ENCODE measurements around the gene GNG3. TPM values are rescaled to one million over a fixed set of nuclear protein-coding genes. Genes with fewer than 3 reads are reported as not detected.

Gene GNG3
- total and polyA plus RNA-seq, 2 experiments from 2014 or later, result 2.1 to 7.2 TPM

DNA sequence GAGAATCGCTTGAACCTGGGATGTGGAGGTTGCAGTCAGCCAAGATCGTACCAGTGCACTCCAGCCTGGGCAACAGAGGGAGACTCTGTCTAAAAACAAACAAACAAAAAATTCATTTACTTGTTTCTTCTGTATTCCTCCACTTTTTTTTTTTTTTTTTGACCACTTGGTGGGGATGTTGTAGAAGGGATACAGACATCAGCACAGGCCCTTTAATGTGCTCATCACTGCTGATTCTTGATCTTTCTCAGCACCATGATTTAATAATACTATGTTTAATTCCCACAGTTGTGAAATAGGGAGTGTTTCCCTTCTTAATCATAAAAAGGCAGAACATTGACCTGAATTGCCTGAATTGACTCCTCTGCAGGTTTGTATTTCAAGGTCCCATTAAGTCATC, 25.4 kb downstream of the GNG3 start (continued):
- TF ChIP-seq, protein P1, sequence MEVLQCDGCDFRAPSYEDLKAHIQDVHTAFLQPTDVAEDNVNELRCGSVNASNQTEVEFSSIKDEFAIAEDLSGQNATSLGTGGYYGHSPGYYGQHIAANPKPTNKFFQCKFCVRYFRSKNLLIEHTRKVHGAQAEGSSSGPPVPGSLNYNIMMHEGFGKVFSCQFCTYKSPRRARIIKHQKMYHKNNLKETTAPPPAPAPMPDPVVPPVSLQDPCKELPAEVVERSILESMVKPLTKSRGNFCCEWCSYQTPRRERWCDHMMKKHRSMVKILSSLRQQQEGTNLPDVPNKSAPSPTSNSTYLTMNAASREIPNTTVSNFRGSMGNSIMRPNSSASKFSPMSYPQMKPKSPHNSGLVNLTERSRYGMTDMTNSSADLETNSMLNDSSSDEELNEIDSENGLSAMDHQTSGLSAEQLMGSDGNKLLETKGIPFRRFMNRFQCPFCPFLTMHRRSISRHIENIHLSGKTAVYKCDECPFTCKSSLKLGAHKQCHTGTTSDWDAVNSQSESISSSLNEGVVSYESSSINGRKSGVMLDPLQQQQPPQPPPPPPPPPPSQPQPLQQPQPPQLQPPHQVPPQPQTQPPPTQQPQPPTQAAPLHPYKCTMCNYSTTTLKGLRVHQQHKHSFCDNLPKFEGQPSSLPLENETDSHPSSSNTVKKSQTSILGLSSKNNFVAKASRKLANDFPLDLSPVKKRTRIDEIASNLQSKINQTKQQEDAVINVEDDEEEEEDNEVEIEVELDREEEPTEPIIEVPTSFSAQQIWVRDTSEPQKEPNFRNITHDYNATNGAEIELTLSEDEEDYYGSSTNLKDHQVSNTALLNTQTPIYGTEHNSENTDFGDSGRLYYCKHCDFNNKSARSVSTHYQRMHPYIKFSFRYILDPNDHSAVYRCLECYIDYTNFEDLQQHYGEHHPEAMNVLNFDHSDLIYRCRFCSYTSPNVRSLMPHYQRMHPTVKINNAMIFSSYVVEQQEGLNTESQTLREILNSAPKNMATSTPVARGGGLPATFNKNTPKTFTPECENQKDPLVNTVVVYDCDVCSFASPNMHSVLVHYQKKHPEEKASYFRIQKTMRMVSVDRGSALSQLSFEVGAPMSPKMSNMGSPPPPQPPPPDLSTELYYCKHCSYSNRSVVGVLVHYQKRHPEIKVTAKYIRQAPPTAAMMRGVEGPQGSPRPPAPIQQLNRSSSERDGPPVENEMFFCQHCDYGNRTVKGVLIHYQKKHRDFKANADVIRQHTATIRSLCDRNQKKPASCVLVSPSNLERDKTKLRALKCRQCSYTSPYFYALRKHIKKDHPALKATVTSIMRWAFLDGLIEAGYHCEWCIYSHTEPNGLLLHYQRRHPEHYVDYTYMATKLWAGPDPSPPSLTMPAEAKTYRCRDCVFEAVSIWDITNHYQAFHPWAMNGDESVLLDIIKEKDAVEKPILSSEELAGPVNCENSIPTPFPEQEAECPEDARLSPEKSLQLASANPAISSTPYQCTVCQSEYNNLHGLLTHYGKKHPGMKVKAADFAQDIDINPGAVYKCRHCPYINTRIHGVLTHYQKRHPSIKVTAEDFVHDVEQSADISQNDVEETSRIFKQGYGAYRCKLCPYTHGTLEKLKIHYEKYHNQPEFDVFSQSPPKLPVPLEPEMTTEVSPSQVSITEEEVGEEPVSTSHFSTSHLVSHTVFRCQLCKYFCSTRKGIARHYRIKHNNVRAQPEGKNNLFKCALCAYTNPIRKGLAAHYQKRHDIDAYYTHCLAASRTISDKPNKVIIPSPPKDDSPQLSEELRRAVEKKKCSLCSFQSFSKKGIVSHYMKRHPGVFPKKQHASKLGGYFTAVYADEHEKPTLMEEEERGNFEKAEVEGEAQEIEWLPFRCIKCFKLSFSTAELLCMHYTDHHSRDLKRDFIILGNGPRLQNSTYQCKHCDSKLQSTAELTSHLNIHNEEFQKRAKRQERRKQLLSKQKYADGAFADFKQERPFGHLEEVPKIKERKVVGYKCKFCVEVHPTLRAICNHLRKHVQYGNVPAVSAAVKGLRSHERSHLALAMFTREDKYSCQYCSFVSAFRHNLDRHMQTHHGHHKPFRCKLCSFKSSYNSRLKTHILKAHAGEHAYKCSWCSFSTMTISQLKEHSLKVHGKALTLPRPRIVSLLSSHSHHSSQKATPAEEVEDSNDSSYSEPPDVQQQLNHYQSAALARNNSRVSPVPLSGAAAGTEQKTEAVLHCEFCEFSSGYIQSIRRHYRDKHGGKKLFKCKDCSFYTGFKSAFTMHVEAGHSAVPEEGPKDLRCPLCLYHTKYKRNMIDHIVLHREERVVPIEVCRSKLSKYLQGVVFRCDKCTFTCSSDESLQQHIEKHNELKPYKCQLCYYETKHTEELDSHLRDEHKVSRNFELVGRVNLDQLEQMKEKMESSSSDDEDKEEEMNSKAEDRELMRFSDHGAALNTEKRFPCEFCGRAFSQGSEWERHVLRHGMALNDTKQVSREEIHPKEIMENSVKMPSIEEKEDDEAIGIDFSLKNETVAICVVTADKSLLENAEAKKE (CRISPR knock-in tag; IDR thresholded peaks at IDR 0.05), result no peak
- TF ChIP-seq EZH2phosphoT487 (IDR thresholded peaks at IDR 0.05; ENCODE audit: unreplicated experiment) (no peak), CREB1 (CRISPR knock-in tag; IDR thresholded peaks at IDR 0.05; ENCODE audit: low read depth) (no peak)
- TF ChIP-seq, protein P2, sequence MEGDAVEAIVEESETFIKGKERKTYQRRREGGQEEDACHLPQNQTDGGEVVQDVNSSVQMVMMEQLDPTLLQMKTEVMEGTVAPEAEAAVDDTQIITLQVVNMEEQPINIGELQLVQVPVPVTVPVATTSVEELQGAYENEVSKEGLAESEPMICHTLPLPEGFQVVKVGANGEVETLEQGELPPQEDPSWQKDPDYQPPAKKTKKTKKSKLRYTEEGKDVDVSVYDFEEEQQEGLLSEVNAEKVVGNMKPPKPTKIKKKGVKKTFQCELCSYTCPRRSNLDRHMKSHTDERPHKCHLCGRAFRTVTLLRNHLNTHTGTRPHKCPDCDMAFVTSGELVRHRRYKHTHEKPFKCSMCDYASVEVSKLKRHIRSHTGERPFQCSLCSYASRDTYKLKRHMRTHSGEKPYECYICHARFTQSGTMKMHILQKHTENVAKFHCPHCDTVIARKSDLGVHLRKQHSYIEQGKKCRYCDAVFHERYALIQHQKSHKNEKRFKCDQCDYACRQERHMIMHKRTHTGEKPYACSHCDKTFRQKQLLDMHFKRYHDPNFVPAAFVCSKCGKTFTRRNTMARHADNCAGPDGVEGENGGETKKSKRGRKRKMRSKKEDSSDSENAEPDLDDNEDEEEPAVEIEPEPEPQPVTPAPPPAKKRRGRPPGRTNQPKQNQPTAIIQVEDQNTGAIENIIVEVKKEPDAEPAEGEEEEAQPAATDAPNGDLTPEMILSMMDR (conservative IDR thresholded peaks at IDR 0.05; ENCODE audit: low read depth in 2 of 2), result peak; percentile 41 to 45
- TF ChIP-seq, protein P3, sequence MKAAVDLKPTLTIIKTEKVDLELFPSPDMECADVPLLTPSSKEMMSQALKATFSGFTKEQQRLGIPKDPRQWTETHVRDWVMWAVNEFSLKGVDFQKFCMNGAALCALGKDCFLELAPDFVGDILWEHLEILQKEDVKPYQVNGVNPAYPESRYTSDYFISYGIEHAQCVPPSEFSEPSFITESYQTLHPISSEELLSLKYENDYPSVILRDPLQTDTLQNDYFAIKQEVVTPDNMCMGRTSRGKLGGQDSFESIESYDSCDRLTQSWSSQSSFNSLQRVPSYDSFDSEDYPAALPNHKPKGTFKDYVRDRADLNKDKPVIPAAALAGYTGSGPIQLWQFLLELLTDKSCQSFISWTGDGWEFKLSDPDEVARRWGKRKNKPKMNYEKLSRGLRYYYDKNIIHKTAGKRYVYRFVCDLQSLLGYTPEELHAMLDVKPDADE (IDR thresholded peaks at IDR 0.05), result no peak

DNA sequence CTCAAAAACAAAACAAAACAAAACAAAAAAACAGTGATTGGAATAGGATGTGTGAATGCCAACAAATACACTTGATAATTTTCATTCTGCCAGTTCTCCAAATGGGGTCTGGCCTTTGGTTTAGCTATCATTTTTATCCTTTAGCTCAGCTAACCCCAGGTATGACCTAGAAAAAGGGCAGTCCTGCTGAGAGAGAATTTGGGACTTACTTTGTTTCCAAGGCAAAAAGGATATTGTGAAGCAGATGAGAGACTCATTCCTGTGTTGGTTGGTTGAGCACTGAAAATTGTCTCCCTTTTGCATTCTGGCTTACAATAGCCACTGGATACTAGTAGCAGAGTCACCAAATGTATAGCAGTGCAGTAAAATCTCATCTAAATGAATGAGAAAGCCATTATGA, 29.7 kb downstream of the GNG3 start:
- Mint-ChIP-seq H3K4me3 (no peak overlapping the region), H3K4me1 (no peaks in the 10 kb centered on the region), H3K27ac (no peak overlapping the region), H3K9me3 (no peaks in the 10 kb centered on the region), H3K36me3 (ENCODE audit: low read depth) (peaks cover 40% of the 10 kb centered on the region), H3K27me3 (ENCODE audit: insufficient read depth, low read depth, poor library complexity) (peaks cover 9% of the 10 kb centered on the region)
- H3K79me2 ChIP-seq (replicated peaks; ENCODE audit: insufficient read depth), result 0 out of 2 replicates have a peak, but pooled peaks cover 7% of the 10 kb centered on the region
- no peak overlapping the region for H3K4me2 ChIP-seq
- peaks cover 19% of the 10 kb centered on the region for H3K36me3 ChIP-seq (ENCODE audit: insufficient read depth)
- H3K27ac ChIP-seq (ENCODE audit: low read depth), result peak overlapping the region; percentile 20; the same call in 1 of the 2 replicates
- H2AFZ ChIP-seq, result no peak overlapping the region
- H3F3A ChIP-seq (replicated peaks; ENCODE audit: low read depth), result peaks cover 13% of the 10 kb centered on the region; the same call in 1 of the 2 replicates
- ATAC-seq, result no peak
- H3K9me2 ChIP-seq (ENCODE audit: insufficient read depth), result no peaks in the 10 kb centered on the region
- H3K4me1 ChIP-seq (ENCODE audit: insufficient read depth), result no peaks in the 10 kb centered on the region
- peaks cover 6% of the 10 kb centered on the region for H4K20me1 ChIP-seq (replicated peaks; ENCODE audit: insufficient read depth)
- H3K27me3 ChIP-seq (ENCODE audit: insufficient read depth), result no peaks in the 10 kb centered on the region
- no peak for DNase-seq (ENCODE audit: low spot score)
- no peak overlapping the region for H3K4me3 ChIP-seq
- TF ChIP-seq ZNF114 (CRISPR knock-in tag; IDR thresholded peaks at IDR 0.05) (no peak), CREB1 (CRISPR knock-in tag; IDR thresholded peaks at IDR 0.05; ENCODE audit: low read depth) (no peak), JUNB (IDR thresholded peaks at IDR 0.05; ENCODE audit: unreplicated experiment) (no peak), NANOG (IDR thresholded peaks at IDR 0.05; ENCODE audit: borderline replicate concordance) (no peak)
- TF ChIP-seq, protein P3 (IDR thresholded peaks at IDR 0.05), result no peak
- TF ChIP-seq, protein P2 (conservative IDR thresholded peaks at IDR 0.05; ENCODE audit: low read depth in 2 of 2), result no peak

All from GM23338 (cell line).